GM19328 (cell line): ENCODE measurements around the gene SMCR8.
A peak's percentile ranks its signal among the peaks of the same experiment; 100 is the strongest.
"Not testable (repeated sequence)": the region's sequence is repeated elsewhere in the genome, so short reads cannot be mapped to it uniquely, and the experiment has no call there.

Experiments used
- ATAC-seq: cut with Tn5 transposase; IDR thresholded peaks from one replicate; pipeline ENCODE4 v1.9.1; 2021; ENCODE audit warnings: mild to moderate bottlenecking, moderate library complexity; ENCODE audit not compliant: unreplicated experiment

The SMCR8 gene

DNA sequence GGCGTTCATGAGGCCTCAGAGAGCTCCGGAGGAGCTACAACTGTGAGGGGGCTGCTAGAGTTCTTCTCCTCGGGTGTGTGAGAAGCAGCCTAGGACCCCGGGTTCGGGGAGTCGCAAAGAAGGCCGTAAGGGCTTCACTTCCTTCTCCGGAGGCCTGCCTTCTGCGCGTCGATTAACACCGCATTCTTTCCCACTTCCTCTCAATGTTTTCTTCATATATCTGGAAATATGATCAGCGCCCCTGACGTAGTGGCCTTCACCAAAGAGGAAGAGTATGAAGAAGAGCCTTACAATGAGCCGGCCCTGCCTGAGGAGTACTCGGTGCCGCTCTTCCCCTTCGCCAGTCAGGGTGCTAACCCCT, 449 bp downstream of the SMCR8 start:
- ATAC-seq: peak; percentile 3

DNA sequence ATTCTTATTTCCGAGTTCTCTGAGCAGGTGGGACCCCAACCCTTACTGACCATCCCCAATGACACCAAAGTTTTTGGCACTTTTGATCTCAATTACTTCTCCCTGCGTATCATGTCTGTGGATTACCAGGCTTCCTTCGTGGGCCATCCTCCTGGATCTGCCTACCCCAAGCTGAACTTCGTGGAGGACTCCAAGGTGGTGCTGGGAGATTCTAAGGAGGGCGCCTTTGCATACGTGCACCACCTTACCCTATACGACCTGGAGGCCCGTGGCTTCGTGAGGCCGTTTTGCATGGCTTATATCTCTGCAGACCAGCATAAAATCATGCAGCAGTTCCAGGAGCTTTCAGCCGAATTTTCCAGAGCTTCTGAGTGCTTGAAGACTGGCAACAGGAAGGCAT, 868 bp downstream of the SMCR8 start:
- no peak for ATAC-seq

DNA sequence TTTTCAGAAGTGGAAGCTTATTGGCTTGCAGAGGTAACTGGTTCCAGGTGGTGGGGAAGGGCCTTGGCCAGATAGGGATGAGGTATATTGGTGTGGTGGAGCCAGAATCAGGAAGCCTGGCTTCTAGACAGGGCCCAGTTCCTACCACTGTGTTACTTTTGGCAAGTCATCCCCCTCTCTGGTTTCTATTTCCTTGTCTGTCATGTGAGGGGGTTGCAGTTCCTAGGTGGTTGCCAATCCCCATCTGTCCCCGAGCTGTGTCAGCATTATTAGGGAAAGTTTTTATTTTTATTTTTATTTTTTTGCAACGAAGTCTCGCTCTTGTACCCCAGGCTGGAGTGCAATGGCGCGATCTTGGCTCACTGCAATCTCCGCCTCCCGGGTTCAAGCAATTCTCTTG, 3.0 kb downstream of the SMCR8 start:
- ATAC-seq: no peak

DNA sequence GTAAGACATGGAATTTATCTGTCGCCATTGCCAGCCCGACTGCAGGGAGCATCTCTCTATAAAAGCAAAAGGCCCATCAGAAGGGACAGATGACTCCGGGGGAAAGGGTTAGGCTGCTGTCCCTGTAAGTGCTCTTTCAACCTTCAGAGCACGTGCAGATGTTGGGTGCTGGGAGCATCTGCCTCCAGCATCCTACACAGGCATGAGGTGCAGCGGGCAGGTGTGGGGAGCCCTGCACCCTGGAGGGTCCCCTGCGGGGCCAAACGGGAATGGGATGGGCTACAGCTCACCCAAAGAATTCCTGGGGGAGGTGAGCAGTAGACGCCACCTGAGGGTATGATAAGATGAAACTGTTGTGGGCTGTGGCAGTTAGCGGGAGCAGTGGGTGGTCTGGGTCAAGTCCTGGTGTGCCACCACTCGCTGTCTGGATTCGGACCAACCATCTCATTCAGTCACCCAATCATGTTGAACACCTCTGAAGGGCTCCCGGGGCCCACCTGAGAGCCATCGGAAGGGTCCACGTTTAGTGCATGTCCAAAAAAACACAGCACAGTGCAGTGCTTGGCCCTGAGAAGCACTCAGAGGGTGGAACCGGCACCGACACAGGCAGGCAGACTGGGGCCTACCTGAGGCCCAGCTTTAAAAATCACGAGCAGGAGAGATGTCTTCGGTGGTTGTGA, 3.8 kb downstream of the SMCR8 start:
- ATAC-seq: no peak

DNA sequence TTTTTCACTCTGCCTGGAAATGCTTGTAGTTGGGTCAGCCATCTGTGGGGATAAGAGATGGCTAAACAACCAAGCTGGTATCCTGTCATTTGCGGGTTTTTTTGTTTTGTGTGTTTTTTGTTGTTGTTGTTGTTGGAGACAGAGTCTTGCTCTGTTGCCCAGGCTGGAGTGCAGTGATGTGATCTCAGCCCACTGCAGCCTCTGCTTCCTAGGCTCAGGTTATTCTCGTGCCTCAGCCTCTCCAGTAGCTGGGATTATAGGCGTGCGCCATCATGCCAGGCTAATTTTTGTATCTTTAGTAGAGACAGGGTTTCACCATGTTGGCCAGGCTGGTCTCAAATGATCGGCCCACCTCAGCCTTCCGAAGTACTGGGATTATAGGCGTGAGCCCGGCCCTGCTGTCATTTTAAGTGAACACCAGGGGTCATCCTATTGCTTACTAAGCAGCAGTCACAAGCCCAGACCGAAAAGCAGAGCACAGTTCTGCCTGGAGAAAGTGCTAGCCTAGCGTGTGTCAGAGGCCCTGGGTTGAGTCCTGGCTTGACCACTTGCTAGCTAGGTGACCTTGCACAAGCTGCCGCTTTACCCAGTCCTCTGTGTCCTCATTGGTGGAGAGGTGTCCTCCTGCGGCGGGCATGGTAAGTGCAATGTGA, 4.6 kb downstream of the SMCR8 start:
- ATAC-seq: no peak

DNA sequence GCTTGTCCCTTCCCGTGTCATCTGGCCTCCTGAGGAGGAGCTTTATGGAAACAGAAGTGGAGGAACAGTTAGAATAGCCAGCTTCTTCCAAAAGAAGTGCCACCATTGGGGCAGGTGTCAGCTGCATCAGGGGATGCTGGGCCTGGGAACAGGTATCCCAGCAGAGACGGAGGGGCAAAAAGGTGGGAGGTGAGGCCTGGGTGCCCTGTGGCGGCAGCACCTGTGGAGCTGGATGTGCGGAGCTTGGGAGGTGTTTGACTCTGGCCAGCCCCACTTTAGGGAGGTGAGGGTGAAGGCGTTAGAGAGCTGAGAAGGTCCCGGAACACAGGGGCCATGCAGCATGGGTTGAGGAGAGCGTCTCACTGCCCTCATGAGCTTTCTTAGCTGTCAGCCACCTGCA, 5.2 kb downstream of the SMCR8 start:
- no peak for ATAC-seq

DNA sequence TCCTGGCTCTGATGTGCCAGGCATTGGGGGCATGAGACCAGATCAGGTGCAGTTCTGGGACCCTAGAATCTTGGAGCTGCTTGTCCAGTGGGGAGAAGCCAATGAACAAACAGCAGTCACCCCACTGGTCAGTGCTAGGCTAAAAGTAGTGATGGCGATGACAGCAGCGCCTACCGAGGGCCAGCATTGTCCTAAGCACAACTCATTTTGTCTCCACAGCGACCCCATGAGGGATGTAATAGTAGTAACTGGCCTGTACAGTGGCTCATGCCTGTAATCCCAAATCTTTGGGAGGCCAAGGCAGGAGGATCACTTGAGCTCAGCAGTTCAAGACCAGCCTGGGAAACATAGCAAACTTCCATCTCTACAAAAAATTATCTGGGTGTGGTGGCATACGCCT, 6.2 kb downstream of the SMCR8 start:
- ATAC-seq: no peak

DNA sequence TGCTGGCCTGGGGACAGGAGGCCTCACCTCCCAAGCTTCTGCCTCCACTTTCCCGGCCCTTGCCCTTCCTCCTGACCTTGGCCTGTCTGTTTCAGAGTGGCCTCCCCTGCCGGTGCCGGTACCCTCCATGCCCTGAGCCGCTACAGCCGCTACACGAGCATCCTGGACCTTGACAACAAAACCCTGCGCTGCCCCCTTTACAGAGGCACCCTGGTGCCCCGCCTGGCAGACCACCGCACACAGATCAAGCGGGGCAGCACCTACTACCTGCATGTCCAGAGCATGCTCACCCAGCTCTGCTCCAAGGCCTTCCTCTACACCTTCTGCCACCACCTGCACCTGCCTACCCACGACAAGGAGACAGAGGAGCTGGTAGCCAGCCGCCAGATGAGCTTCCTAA, 7.4 kb downstream of the SMCR8 start:
- no peak for ATAC-seq

DNA sequence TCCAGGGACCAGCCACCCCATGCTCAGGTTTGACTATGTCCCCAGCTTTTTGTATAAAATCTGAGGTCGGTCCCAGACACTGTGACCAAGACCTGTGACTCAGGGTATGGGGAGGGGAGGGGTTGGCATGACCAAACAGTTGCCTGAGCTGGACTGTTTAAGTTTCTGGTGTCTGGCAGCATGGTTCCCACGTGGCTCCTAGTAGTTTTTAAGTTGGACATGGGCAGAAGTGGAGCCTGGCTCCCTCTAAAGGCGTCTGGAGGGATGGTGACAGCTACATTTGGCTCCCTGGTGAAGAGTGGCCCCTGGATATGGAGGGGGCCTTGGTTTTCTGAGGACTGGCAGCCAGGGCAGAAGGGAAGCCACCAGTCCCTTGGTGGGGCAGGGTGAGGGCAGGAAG, 7.9 kb downstream of the SMCR8 start:
- ATAC-seq: no peak

DNA sequence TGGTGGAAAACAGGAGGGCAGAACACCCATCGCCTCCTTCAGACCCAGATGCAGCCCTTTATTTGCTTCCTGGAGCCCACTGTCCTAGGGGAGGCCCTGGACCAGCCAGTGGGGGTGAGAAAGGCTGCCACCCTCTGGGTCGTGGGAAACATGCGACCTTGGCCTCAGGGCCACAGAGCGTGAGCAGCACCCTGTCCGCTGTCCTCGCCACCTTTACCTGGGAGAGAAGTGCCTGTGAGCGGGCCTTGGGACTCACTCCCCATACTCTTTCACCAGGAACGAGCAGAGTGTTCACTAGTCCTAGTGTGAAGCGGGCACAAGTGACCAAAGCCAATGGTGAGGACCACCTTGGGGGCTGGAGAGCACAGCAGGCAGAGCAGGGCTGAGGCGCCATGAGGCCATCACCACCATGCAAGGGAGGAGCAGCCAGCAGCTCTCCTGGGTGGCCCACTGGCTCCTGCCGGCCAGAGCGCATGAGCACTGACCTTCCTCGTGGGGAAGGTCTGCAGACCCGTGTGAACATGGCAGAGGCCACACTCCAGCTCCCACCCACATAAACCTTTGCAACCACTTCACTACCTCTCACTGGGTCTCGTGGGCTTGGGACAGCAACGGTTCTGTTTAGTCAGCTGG, 8.5 kb downstream of the SMCR8 start:
- ATAC-seq: no peak

DNA sequence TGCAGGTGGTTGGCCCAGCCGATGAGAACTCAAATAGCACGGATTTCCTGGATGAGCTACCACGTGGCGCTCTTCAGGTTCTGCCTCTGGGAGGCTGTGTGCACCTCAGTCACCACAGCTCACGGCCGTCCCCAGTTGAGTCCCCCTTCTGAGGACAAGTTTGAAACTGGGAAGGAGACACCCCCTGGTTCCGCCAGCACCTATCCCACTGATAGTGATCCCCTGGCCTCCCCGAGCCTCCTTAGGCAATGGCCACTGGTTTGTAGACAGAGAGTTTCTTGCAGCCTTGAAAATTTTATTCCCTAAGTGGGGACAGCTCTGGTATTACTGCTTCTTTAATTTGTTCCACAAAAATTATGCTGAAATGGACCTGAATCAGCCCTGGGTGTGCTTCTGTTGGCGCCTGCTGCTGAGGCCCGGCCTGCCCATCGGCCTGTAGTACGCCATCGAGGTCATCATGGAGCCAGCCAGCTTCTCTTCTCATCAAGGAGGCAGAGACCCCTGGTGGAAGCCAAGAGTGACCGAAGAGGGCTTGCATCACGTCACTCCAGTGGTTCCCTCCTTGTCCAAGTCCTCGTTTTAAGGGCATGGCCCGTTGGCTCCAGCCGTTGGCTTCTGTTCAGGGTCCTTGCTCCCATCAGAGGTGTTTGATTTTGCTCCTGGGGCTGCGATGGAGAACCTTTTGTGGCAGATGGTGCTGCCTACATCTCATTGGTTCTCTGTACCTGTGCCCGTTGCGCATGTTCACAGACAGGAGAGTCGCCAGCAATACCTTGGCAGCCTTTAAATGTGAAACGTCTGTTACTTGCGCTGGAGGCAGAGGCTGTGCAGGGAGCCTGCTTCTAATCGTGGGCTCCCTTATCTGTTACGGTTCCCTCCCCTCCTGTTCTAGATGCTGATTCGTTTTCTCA, 9.3 kb downstream of the SMCR8 start:
- ATAC-seq: no peak

DNA sequence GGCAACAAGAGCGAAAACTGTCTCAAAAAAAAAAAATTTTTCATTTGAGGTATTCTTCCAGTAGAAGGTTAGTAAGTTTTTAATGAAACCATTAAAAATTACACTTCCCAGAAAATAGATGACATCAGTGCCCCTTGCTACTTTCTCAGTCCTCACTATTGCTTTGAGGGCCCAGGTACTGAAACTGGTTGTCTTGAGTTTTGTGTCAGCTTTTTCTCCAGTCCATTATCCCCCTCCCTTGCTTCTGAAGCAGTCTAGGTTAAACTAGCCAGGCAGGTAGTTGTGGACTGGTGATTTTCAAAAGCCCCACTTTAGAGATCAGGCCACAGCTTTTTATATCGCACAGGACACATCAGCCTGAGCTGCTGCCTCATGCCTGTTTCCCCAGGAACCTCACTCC, 10.9 kb downstream of the SMCR8 start:
- no peak for ATAC-seq

DNA sequence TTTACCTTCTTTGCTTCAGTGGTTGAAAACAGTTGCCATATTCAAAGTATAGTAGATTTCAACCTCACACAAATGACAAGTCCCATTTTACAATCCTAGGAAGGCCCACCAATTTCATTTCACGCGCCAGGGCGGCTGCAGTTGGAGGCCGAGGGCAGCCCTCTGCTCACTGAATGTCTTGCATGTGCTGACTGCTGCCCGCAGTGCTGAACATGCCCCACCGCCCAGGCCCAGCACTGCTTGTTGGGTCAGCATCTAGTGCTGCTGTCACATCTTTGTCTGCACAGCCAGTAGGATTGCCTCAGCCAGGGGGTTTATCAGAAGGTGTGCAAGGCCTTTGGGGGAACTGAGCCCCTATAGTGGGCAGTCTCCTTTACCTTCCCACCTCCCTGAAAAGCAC, 11.5 kb downstream of the SMCR8 start:
- ATAC-seq: no peak

DNA sequence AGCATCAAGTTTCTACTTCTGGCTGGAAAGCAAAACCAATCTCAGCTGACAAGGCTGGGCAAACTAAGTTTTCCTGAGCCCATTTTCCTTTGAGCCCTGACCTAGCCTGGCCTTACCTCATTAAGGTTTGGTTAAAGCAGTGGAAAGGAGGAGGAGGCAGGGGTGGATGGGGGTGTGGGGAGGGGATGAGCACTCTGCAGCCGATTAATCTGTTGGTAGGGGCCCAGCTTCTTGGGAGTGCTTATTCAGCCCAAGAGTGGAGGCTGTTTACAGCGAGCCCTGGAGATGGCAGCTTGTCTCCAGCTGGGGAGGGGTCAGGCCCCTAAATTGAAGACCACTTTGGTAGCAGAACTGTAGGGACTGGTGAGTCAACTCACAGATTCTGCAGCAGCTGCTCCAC, 12.0 kb downstream of the SMCR8 start:
- no peak for ATAC-seq

DNA sequence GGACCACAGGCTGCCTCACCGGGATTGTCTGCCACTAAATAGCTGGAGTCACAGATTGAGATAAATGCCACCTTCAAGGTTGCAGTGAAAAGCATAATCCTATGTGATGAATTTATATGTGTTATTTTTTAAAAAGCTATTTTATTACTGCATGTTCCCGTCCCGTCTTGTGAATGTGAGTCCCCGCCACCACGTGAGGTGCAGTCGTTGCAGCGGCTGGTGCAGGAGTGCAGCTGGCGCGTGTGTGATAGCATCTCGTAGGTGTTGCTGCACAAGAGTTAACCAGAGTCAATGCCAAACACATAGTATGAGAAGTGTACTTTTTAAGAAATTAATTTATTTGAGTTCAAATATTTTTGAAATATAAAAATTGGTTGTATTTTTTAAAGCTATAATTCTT, 12.5 kb downstream of the SMCR8 start:
- no peak for ATAC-seq

DNA sequence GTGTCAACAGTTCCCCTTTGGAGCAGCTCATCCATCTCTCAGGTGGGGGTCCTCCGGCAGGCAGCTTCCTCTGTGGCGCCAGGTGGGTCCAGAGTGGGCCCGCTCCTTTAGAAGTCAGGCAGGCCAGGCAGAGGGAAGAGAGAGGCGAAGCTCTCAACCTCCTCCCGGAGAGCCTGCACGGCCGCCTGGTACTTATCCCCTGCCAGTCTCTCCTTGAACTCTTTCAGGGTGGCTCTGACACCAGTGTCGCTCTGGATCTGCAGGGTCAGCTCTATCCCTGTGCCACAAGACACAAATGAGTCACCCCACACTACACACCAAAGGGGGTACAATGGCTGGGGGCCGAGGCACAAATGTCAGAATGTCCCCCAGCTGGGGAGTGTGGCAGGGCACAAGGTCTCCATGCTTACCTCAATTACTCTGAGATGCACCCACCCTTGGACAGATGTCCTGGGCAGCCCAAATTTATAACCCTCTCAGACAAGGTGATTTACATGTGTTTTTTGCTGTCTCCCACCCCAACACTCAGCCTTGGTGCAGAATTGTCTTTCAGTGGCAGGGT, 13.6 kb downstream of the SMCR8 start:
- ATAC-seq: no peak

DNA sequence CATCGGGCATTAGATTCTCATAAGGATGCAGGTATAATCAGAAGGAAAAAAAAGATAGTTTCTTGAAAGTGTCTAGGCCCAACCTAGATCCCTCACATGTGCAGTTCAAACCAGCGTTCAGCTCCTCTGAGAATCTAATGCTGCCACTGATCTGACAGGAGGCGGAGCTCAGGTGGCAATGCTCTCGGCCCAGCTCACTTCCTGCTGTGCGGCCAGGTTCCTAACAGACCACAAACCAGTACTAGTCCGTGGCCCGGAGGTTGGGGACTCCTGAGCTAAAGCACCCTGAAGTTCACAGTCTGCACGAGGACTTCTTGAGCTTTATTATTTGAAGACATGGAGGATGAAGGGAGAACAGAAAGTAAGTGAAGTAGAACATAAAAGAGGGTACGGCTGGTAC, 16.8 kb downstream of the SMCR8 start:
- no peak for ATAC-seq

DNA sequence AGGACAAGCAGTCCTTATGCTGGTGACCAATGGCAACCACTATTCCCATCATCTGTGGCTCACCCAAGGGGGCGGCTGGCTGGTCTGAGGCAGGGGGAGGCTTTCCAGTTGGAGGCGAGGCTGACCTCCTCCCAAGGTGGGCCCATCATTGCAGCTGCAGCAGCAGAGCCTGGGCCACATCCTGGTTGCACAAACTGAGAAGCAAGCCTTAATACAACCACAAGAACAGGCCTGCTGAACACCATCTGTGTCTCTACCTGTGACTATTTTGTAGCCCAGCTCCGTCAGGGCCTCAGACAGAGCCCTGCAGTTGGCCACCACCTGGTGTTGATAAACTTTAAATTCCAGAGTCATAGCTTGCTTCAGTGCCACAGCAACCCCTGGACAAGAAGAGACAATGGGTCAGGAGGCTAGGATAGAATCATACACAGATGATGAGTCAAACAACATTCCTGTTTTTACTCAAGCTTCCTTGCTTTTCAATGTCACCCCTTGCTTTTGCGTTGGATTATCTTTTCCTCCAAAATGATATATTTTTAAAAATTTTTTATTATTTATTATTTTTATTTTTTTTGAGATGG, 17.9 kb downstream of the SMCR8 start:
- ATAC-seq: no peak

DNA sequence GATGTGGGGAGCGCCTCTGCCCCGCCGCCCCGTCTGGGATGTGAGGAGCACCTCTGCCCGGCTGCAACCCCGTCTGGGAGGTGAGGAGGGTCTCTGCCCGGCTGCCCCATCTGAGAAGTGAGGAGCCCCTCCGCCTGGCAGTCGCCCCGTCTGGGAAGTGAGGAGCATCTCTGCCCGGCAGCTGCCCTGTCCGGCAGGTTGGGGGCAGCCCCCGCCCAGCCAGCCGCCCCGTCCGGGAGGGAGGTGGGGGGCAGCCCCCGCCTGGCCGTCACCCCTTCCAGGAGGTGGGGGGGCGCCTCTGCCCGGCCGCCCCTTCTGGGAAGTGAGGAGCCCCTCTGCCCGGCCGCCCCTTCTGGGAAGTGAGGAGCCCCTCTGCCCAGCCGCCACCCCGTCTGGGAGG, 23.1 kb downstream of the SMCR8 start:
- not testable (repeated sequence) for ATAC-seq

DNA sequence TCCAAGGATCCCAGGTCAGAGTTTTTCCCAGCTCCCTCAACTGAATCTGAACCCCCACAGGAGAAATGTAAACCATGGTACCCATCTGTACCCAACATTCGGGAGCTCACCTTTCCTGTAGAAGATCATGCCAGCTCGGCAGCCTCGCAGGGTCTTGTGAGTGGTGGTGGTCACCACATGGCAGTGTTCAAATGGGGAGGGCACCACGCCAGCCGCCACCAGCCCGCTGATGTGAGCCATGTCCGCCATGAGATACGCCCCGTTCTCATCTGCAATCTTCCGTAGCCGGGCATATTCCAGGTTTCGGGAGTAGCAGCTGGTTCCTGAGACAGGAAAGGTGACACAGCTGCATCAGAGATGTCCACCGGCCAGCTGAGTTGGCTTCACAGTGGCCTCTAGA, 24.8 kb downstream of the SMCR8 start:
- no peak for ATAC-seq

DNA sequence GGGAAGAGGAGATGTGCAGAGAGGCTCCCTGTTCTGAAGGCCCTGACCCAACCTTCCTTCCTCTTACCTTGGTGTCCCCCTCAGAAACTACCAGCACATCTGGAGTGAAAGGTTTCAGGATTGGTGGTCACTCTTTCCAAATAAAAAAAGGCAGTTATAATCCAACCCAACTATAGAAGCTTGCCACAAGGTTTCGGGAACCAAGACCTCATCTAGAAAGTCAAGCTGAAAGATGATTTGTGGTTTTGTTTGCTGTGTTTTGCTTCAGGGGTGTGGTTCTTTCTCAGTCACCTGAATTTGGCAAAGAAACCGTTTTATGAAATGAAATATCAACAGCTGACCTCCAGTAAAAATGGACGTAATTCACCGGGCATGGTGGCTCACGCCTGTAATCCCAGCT, 28.9 kb downstream of the SMCR8 start:
- no peak for ATAC-seq
